Natural killer cell treated with Interleukin-12 subunit alpha and Interleukin-12 subunit beta and Interleukin-15 and Interleukin-18, amount 100 ng/mL, for 72 hours (primary cell): ENCODE results near the gene OXSR1. TPM values are rescaled to one million over a fixed set of nuclear protein-coding genes. Genes with fewer than 3 reads are reported as not detected.
"Not testable (repeated sequence)": the region's sequence is repeated elsewhere in the genome, so short reads cannot be mapped to it uniquely, and the experiment has no call there.

Source experiments
- ATAC-seq, 2 donors: fragments of 150-1000 bp; cut with Tn5 transposase in 1 of 2; sonication (Bioruptor Pico), chemical (Tn5 transposase) in 1 of 2; 2 replicates each; pipeline ENCODE4 v1.10.0; 2021
- DNase-seq: peaks from one replicate; pipeline ENCODE4 v3.0.0; 2022; ENCODE audit warnings: low spot score
- H3K27ac Mint-ChIP-seq, 2 donors: 1 replicate in 1 of 2; 2 replicates in 1 of 2; pipeline ENCODE4 v1.8.0; 2022; ENCODE audit warnings: mixed read lengths in 2 of 2, mild to moderate bottlenecking in 1 of 2, moderate library complexity in 1 of 2
- H3K27me3 Mint-ChIP-seq, 2 donors: 1 replicate in 1 of 2; 2 replicates in 1 of 2; pipeline ENCODE4 v1.8.0; 2022; ENCODE audit warnings: mixed read lengths in 2 of 2
- H3K36me3 Mint-ChIP-seq: one replicate; pipeline ENCODE4 v1.8.0; 2022; ENCODE audit warnings: mixed read lengths
- H3K4me1 Mint-ChIP-seq, 2 donors: 1 replicate in 1 of 2; 2 replicates in 1 of 2; pipeline ENCODE4 v1.8.0; 2022; ENCODE audit warnings: low read depth in 2 of 2, mixed read lengths in 2 of 2, mild to moderate bottlenecking in 1 of 2
- H3K4me3 Mint-ChIP-seq: one replicate; pipeline ENCODE4 v1.8.0; 2022; ENCODE audit warnings: mixed read lengths
- H3K9me3 Mint-ChIP-seq: 2 replicates; pipeline ENCODE4 v1.8.0; 2022; ENCODE audit warnings: mixed read lengths
- total RNA-seq, 2 donors: library from RNA; stranded (reverse); gene quantifications; one replicate each; pipeline ENCODE4 v1.2.3, GENCODE V29; 2022

The OXSR1 gene
- total RNA-seq, 2 donors from 2014 or later: 59.9 to 66.8 TPM

GRCh38 chr3:38173834-38174418 lies 8.6 kb downstream of the OXSR1 start:
- Mint-ChIP-seq H3K4me1 (peaks cover 45 to 54% of the 10 kb centered on the region in 2 donors), H3K27me3 (no peaks in the 10 kb centered on the region), H3K27ac (peak overlapping the region in 1 of 2 donors; percentile 8), H3K9me3 (no peaks in the 10 kb centered on the region), H3K4me3 (peak overlapping the region; percentile 58), H3K36me3 (no peaks in the 10 kb centered on the region)
- DNase-seq (no peak), ATAC-seq (no peak)

GRCh38 chr3:38177181-38177580 lies 11.8 kb downstream of the OXSR1 start:
- Mint-ChIP-seq H3K4me1 (peaks cover 27 to 38% of the 10 kb centered on the region in 2 donors), H3K9me3 (no peaks in the 10 kb centered on the region), H3K27ac (no peak overlapping the region), H3K36me3 (peaks cover 4% of the 10 kb centered on the region), H3K4me3 (no peak overlapping the region), H3K27me3 (no peaks in the 10 kb centered on the region)
- no peak for DNase-seq
- no peak for ATAC-seq

- H3K27me3 Mint-ChIP-seq: no peaks in the 10 kb centered on the region
- ATAC-seq (no peak), DNase-seq (no peak)
- no peaks in the 10 kb centered on the region for H3K9me3 Mint-ChIP-seq
- peaks cover 16% of the 10 kb centered on the region for H3K36me3 Mint-ChIP-seq
- no peak overlapping the region for H3K4me3 Mint-ChIP-seq
- no peak overlapping the region for H3K27ac Mint-ChIP-seq
- peaks cover 9 to 13% of the 10 kb centered on the region in 2 donors for H3K4me1 Mint-ChIP-seq
Measured at GRCh38 chr3:38186781-38187180, 21.4 kb downstream of the OXSR1 start.

GRCh38 chr3:38190481-38190881 lies 25.1 kb downstream of the OXSR1 start:
- DNase-seq: no peak
- peak; percentile 87 to 91 for ATAC-seq
- Mint-ChIP-seq H3K27ac (no peak overlapping the region), H3K36me3 (peaks cover 22% of the 10 kb centered on the region), H3K4me1 (peaks cover 8 to 12% of the 10 kb centered on the region in 2 donors), H3K9me3 (no peaks in the 10 kb centered on the region), H3K4me3 (no peak overlapping the region), H3K27me3 (no peaks in the 10 kb centered on the region)

- not testable (repeated sequence) for H3K36me3 Mint-ChIP-seq, H3K27me3 Mint-ChIP-seq
- peaks cover 30 to 45% of the 10 kb centered on the region in 2 donors for H3K4me1 Mint-ChIP-seq
Measured at GRCh38 chr3:38202931-38203330, 37.6 kb downstream of the OXSR1 start.

GRCh38 chr3:38203690-38204089 lies 38.4 kb downstream of the OXSR1 start:
- Mint-ChIP-seq H3K36me3 (peaks cover 10% of the 10 kb centered on the region), H3K4me3 (no peak overlapping the region), H3K9me3 (no peaks in the 10 kb centered on the region), H3K27me3 (no peaks in the 10 kb centered on the region), H3K4me1 (peaks cover 31 to 46% of the 10 kb centered on the region in 2 donors), H3K27ac (no peak overlapping the region)
- ATAC-seq: peak in 1 of 2 donors; percentile 34
- DNase-seq: no peak

More at GRCh38 chr3:38202931-38203330, 37.6 kb downstream of the OXSR1 start:
- ATAC-seq, DNase-seq, H3K27ac Mint-ChIP-seq, H3K9me3 Mint-ChIP-seq, H3K4me3 Mint-ChIP-seq: not testable (repeated sequence)

GRCh38 chr3:38204599-38205471 lies 39.5 kb downstream of the OXSR1 start:
- no peaks in the 10 kb centered on the region for H3K27me3 Mint-ChIP-seq
- H3K4me1 Mint-ChIP-seq: peaks cover 35 to 48% of the 10 kb centered on the region in 2 donors
- peaks cover 10% of the 10 kb centered on the region for H3K36me3 Mint-ChIP-seq
- H3K4me3 Mint-ChIP-seq: no peak overlapping the region
- DNase-seq: no peak
- no peaks in the 10 kb centered on the region for H3K9me3 Mint-ChIP-seq
- peak in 1 of 2 donors; percentile 18 for ATAC-seq
- peak overlapping the region in 1 of 2 donors; percentile 54 for H3K27ac Mint-ChIP-seq

GRCh38 chr3:38205472-38205805 lies 40.1 kb downstream of the OXSR1 start:
- Mint-ChIP-seq H3K36me3 (peaks cover 5% of the 10 kb centered on the region), H3K4me3 (no peak overlapping the region), H3K9me3 (no peaks in the 10 kb centered on the region), H3K27me3 (no peaks in the 10 kb centered on the region), H3K27ac (peak overlapping the region; percentile 22 to 54), H3K4me1 (peaks cover 39 to 48% of the 10 kb centered on the region in 2 donors)
- ATAC-seq: peak; percentile 61 to 74
- no peak for DNase-seq

- peak overlapping the region; percentile 39 to 45 for H3K27ac Mint-ChIP-seq
- no peaks in the 10 kb centered on the region for H3K36me3 Mint-ChIP-seq
- no peak for ATAC-seq
Measured at GRCh38 chr3:38207254-38208003, 42.1 kb downstream of the OXSR1 start.

GRCh38 chr3:38210141-38210757 lies 44.9 kb downstream of the OXSR1 start:
- H3K4me3 Mint-ChIP-seq: peak overlapping the region; percentile 52
- H3K36me3 Mint-ChIP-seq: no peaks in the 10 kb centered on the region
- ATAC-seq (peak; percentile 65), DNase-seq (no peak)
- no peaks in the 10 kb centered on the region for H3K27me3 Mint-ChIP-seq
- H3K4me1 Mint-ChIP-seq: peaks cover 47 to 59% of the 10 kb centered on the region in 2 donors
- H3K27ac Mint-ChIP-seq: peak overlapping the region; percentile 42 to 59
- no peaks in the 10 kb centered on the region for H3K9me3 Mint-ChIP-seq

More at GRCh38 chr3:38207254-38208003, 42.1 kb downstream of the OXSR1 start:
- DNase-seq: no peak
- H3K4me1 Mint-ChIP-seq: peaks cover 47 to 64% of the 10 kb centered on the region in 2 donors
- H3K27me3 Mint-ChIP-seq: no peaks in the 10 kb centered on the region
- H3K9me3 Mint-ChIP-seq: no peaks in the 10 kb centered on the region
- H3K4me3 Mint-ChIP-seq: no peak overlapping the region

GRCh38 chr3:38212141-38212540 lies 46.8 kb downstream of the OXSR1 start:
- no peaks in the 10 kb centered on the region for H3K27me3 Mint-ChIP-seq
- ATAC-seq (no peak), DNase-seq (no peak)
- H3K4me1 Mint-ChIP-seq: peaks cover 37 to 42% of the 10 kb centered on the region in 2 donors
- H3K9me3 Mint-ChIP-seq: no peaks in the 10 kb centered on the region
- H3K4me3 Mint-ChIP-seq: no peak overlapping the region
- no peak overlapping the region for H3K27ac Mint-ChIP-seq
- peaks cover 4% of the 10 kb centered on the region for H3K36me3 Mint-ChIP-seq

- Mint-ChIP-seq H3K4me1 (peaks cover 28 to 33% of the 10 kb centered on the region in 2 donors), H3K36me3 (peaks cover 16% of the 10 kb centered on the region), H3K9me3 (no peaks in the 10 kb centered on the region), H3K4me3 (no peak overlapping the region), H3K27me3 (no peaks in the 10 kb centered on the region), H3K27ac (no peak overlapping the region)
- no peak for ATAC-seq
- no peak for DNase-seq
Measured at GRCh38 chr3:38214560-38214959, 49.2 kb downstream of the OXSR1 start.

GRCh38 chr3:38219609-38220197 lies 54.4 kb downstream of the OXSR1 start:
- Mint-ChIP-seq H3K36me3 (peaks cover 22% of the 10 kb centered on the region), H3K27ac (no peak overlapping the region), H3K9me3 (no peaks in the 10 kb centered on the region), H3K4me1 (peaks cover 0 to 7% of the 10 kb centered on the region in 2 donors), H3K27me3 (no peaks in the 10 kb centered on the region), H3K4me3 (no peak overlapping the region)
- DNase-seq (no peak), ATAC-seq (no peak)
